Erythroblast (primary cell): ENCODE data around the gene UBE2Q2.

ENCODE experiments used
- GATA1 ChIP-seq: IDR thresholded peaks from 2 replicates; pipeline ENCODE4 v1.6.1; 2011; ENCODE audit warnings: low read depth, mild to moderate bottlenecking, control low read depth, low read length, moderate library complexity
- POLR2A ChIP-seq: IDR thresholded peaks from 2 replicates; pipeline ENCODE4 v1.6.1; 2011; ENCODE audit warnings: mild to moderate bottlenecking, low read length

- TF ChIP-seq POLR2A: no peak
- no peak for TF ChIP-seq GATA1
These were observed 100.5 kb downstream of the UBE2Q2 start for GRCh38 chr15:75943713-75944215.
